Measurements from ENCODE around the gene TMBIM4. TPM values are rescaled to one million over a fixed set of nuclear protein-coding genes. Genes with fewer than 3 reads are reported as not detected.

The TMBIM4 gene
- total and polyA plus RNA-seq, 4 donors, result 100 to 161 (median 110) TPM

- Histone ChIP-seq H3K9me3 (ENCODE audit: control insufficient read depth, low read length) (no peaks in the 10 kb centered on the region), H3K36me3 (ENCODE audit: control insufficient read depth in 1 of 2, insufficient read depth in 2 of 2, low read length in 1 of 2) (no peaks in the 10 kb centered on the region), H3K27ac (ENCODE audit: low read depth in 1 of 2, low read length in 2 of 2) (peak overlapping the region in 1 of 2 donors; percentile 96), H3K27me3 (ENCODE audit: control insufficient read depth in 1 of 2, insufficient read depth in 2 of 2, low read length in 1 of 2) (no peaks in the 10 kb centered on the region), H3K4me3 (ENCODE audit: low read length in 2 of 2) (no peak overlapping the region), H3K4me1 (ENCODE audit: control insufficient read depth in 1 of 2, insufficient read depth in 2 of 2, low read length in 2 of 2) (peaks cover 0 to 1% of the 10 kb centered on the region in 2 donors)
- DNase-seq (no peak), ATAC-seq (ENCODE audit: low FRiP score) (no peak)
- WGBS, 2 donors, result 71 to 75% methylated on average over 8 of the region's 8 CpGs
- intact Hi-C loops (cut with DNase I), result loop anchor here in 1 of 2 donors (5.0 kb wide), 1 partner anchor 36 kb away; the partner anchor contains the start of gene LLPH
Observed at GRCh38 chr12:66168410-66168809, 1.4 kb downstream of the TMBIM4 start.

- no peak overlapping the region for H3K27ac ChIP-seq (ENCODE audit: low read depth in 1 of 2, low read length in 2 of 2)
- no peak overlapping the region for H3K4me3 ChIP-seq (ENCODE audit: low read length in 2 of 2)
- H3K36me3 ChIP-seq (ENCODE audit: control insufficient read depth in 1 of 2, insufficient read depth in 2 of 2, low read length in 1 of 2), result no peaks in the 10 kb centered on the region
- ATAC-seq (ENCODE audit: low FRiP score) (no peak), DNase-seq (no peak)
- H3K27me3 ChIP-seq (ENCODE audit: control insufficient read depth in 1 of 2, insufficient read depth in 2 of 2, low read length in 1 of 2), result no peaks in the 10 kb centered on the region
- H3K4me1 ChIP-seq (ENCODE audit: control insufficient read depth in 1 of 2, insufficient read depth in 2 of 2, low read length in 2 of 2), result peaks cover 0 to 1% of the 10 kb centered on the region in 2 donors
- intact Hi-C loops (cut with DNase I), result loop anchor here in 1 of 2 donors (5.0 kb wide), 1 partner anchor 34 kb away; the partner anchor contains the start of gene LLPH
- H3K9me3 ChIP-seq (ENCODE audit: control insufficient read depth, low read length), result no peaks in the 10 kb centered on the region
- 93 to 97% methylated on average over 2 of the region's 2 CpGs for WGBS, 2 donors
Observed at GRCh38 chr12:66166561-66166960, 3.2 kb downstream of the TMBIM4 start.

- no peaks in the 10 kb centered on the region for H3K36me3 ChIP-seq (ENCODE audit: control insufficient read depth in 1 of 2, insufficient read depth in 2 of 2, low read length in 1 of 2)
- peaks cover 0 to 1% of the 10 kb centered on the region in 2 donors for H3K4me1 ChIP-seq (ENCODE audit: control insufficient read depth in 1 of 2, insufficient read depth in 2 of 2, low read length in 2 of 2)
- H3K27me3 ChIP-seq (ENCODE audit: control insufficient read depth in 1 of 2, insufficient read depth in 2 of 2, low read length in 1 of 2), result no peaks in the 10 kb centered on the region
- no peak overlapping the region for H3K4me3 ChIP-seq (ENCODE audit: low read length in 2 of 2)
- no peak for DNase-seq
- intact Hi-C loops (cut with DNase I), result loop anchor here in 1 of 2 donors (5.0 kb wide), 1 partner anchor 33 kb away; the partner anchor contains the start of gene LLPH
- H3K9me3 ChIP-seq (ENCODE audit: control insufficient read depth, low read length), result no peaks in the 10 kb centered on the region
- no peak overlapping the region for H3K27ac ChIP-seq (ENCODE audit: low read depth in 1 of 2, low read length in 2 of 2)
- ATAC-seq (ENCODE audit: low FRiP score), result no peak
- WGBS, 2 donors, result 96 to 97% methylated on average over 2 of the region's 2 CpGs
Observed at GRCh38 chr12:66165141-66165540, 4.7 kb downstream of the TMBIM4 start.

- Histone ChIP-seq H3K9me3 (ENCODE audit: control insufficient read depth, low read length) (no peaks in the 10 kb centered on the region), H3K36me3 (ENCODE audit: control insufficient read depth in 1 of 2, insufficient read depth in 2 of 2, low read length in 1 of 2) (peaks cover 0 to 3% of the 10 kb centered on the region in 2 donors), H3K27ac (ENCODE audit: low read depth in 1 of 2, low read length in 2 of 2) (no peak overlapping the region), H3K4me1 (ENCODE audit: control insufficient read depth in 1 of 2, insufficient read depth in 2 of 2, low read length in 2 of 2) (peaks cover 0 to 1% of the 10 kb centered on the region in 2 donors), H3K27me3 (ENCODE audit: control insufficient read depth in 1 of 2, insufficient read depth in 2 of 2, low read length in 1 of 2) (no peaks in the 10 kb centered on the region), H3K4me3 (ENCODE audit: low read length in 2 of 2) (no peak overlapping the region)
- WGBS, 2 donors, result 88 to 89% methylated on average over 3 of the region's 3 CpGs
- ATAC-seq (ENCODE audit: low FRiP score) (no peak), DNase-seq (no peak)
- intact Hi-C loops (cut with DNase I), result no loop called here
Observed at GRCh38 chr12:66164349-66164821, 5.4 kb downstream of the TMBIM4 start.

DNA sequence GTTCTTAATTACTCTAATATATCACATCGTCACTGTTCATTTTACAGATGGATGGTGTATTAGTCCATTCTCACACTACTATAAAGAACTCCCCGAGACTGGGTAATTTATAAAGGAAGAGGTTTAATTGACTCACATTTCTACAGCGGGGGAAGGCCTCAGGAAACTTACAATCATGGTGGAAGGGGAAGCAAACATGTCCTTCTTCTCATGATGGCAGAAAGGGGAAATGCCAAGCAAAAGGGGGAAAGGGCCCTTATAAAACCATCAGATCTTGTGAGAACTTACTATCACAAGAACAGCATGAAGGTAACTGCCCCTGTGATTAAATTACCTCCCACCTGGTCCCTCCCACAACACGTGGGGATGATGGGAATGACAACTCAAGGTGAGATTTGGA, 6.5 kb downstream of the TMBIM4 start:
- 65 to 72% methylated on average over 4 of the region's 4 CpGs for WGBS, 2 donors
- H3K27ac ChIP-seq (ENCODE audit: low read depth in 1 of 2, low read length in 2 of 2), result no peak overlapping the region
- no peak overlapping the region for H3K4me3 ChIP-seq (ENCODE audit: low read length in 2 of 2)
- no peak for ATAC-seq (ENCODE audit: low FRiP score)
- H3K27me3 ChIP-seq (ENCODE audit: control insufficient read depth in 1 of 2, insufficient read depth in 2 of 2, low read length in 1 of 2), result no peaks in the 10 kb centered on the region
- H3K36me3 ChIP-seq (ENCODE audit: control insufficient read depth in 1 of 2, insufficient read depth in 2 of 2, low read length in 1 of 2), result peaks cover 0 to 3% of the 10 kb centered on the region in 2 donors
- intact Hi-C loops (cut with DNase I), result no loop called here
- DNase-seq, result no peak
- peaks cover 0 to 1% of the 10 kb centered on the region in 2 donors for H3K4me1 ChIP-seq (ENCODE audit: control insufficient read depth in 1 of 2, insufficient read depth in 2 of 2, low read length in 2 of 2)
- peaks cover 2% of the 10 kb centered on the region for H3K9me3 ChIP-seq (ENCODE audit: control insufficient read depth, low read length)

GRCh38 chr12:66162701-66163100, 7.1 kb downstream of the TMBIM4 start:
- intact Hi-C loops (cut with DNase I), result no loop called here
- no peak for ATAC-seq (ENCODE audit: low FRiP score)
- H3K36me3 ChIP-seq (ENCODE audit: control insufficient read depth in 1 of 2, insufficient read depth in 2 of 2, low read length in 1 of 2), result peaks cover 0 to 3% of the 10 kb centered on the region in 2 donors
- DNase-seq, result no peak
- H3K27ac ChIP-seq (ENCODE audit: low read depth in 1 of 2, low read length in 2 of 2), result no peak overlapping the region
- peaks cover 0 to 1% of the 10 kb centered on the region in 2 donors for H3K4me1 ChIP-seq (ENCODE audit: control insufficient read depth in 1 of 2, insufficient read depth in 2 of 2, low read length in 2 of 2)
- H3K27me3 ChIP-seq (ENCODE audit: control insufficient read depth in 1 of 2, insufficient read depth in 2 of 2, low read length in 1 of 2), result no peaks in the 10 kb centered on the region
- H3K4me3 ChIP-seq (ENCODE audit: low read length in 2 of 2), result no peak overlapping the region
- H3K9me3 ChIP-seq (ENCODE audit: control insufficient read depth, low read length), result peaks cover 2% of the 10 kb centered on the region
- WGBS, 2 donors, result 63 to 65% methylated on average over 2 of the region's 2 CpGs

DNA sequence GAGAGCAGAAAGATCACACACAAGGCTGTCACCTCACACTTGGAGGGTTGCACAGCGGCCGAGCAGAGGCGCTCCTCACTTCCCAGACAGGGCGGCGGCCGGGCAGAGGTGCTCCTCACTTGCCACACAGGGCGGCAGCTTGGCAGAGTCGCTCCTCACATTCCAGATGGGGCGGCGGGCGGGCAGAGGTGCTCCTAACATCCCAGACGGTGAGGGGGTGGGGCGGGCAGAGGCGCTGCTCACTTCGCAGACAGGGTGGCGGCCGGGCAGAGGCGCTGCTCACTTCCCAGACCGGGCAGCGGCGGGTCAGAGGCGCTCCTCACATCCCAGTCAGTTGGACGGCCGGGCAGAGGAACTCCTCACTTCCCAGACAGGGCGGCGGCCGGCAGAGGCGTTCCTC, 9.1 kb downstream of the TMBIM4 start:
- intact Hi-C loops (cut with DNase I), result no loop called here
- Histone ChIP-seq H3K9me3 (ENCODE audit: control insufficient read depth, low read length) (peaks cover 2% of the 10 kb centered on the region), H3K36me3 (ENCODE audit: control insufficient read depth in 1 of 2, insufficient read depth in 2 of 2, low read length in 1 of 2) (peaks cover 0 to 3% of the 10 kb centered on the region in 2 donors), H3K4me3 (ENCODE audit: low read length in 2 of 2) (no peak overlapping the region), H3K27ac (ENCODE audit: low read depth in 1 of 2, low read length in 2 of 2) (no peak overlapping the region), H3K4me1 (ENCODE audit: control insufficient read depth in 1 of 2, insufficient read depth in 2 of 2, low read length in 2 of 2) (no peaks in the 10 kb centered on the region), H3K27me3 (ENCODE audit: control insufficient read depth in 1 of 2, insufficient read depth in 2 of 2, low read length in 1 of 2) (no peaks in the 10 kb centered on the region)
- WGBS, 2 donors, result 94 to 97% methylated on average over 27 to 28 of the region's 28 CpGs
- peak in 1 of 2 donors; percentile 76 for DNase-seq
- ATAC-seq (ENCODE audit: low FRiP score), result no peak

DNA sequence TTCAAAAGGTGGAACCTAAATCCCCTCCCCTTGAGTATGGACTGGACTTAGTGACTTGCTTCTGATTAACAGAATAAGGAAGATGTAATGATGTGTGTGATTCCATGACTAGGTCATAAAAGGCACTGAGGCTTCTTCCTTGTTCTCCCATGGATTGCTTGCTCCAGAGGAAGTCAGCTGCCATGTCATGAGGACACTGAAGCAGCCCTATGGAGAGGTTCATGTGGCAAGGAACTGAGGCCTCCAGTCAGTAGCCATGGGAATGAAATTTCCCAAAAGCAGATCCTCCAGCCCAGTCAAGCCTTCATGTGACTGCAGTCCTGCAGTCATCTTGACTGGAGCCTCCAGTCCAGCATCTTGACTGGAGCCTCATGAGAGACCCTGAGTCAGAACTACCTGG, 10.7 kb downstream of the TMBIM4 start:
- ATAC-seq (ENCODE audit: low FRiP score), result no peak
- peaks cover 0 to 3% of the 10 kb centered on the region in 2 donors for H3K36me3 ChIP-seq (ENCODE audit: control insufficient read depth in 1 of 2, insufficient read depth in 2 of 2, low read length in 1 of 2)
- H3K4me3 ChIP-seq (ENCODE audit: low read length in 2 of 2), result no peak overlapping the region
- peaks cover 2% of the 10 kb centered on the region for H3K9me3 ChIP-seq (ENCODE audit: control insufficient read depth, low read length)
- H3K4me1 ChIP-seq (ENCODE audit: control insufficient read depth in 1 of 2, insufficient read depth in 2 of 2, low read length in 2 of 2), result no peaks in the 10 kb centered on the region
- no peaks in the 10 kb centered on the region for H3K27me3 ChIP-seq (ENCODE audit: control insufficient read depth in 1 of 2, insufficient read depth in 2 of 2, low read length in 1 of 2)
- H3K27ac ChIP-seq (ENCODE audit: low read depth in 1 of 2, low read length in 2 of 2), result no peak overlapping the region
- intact Hi-C loops (cut with DNase I), result no loop called here
- no peak for DNase-seq

GRCh38 chr12:66156654-66157053, 13.1 kb downstream of the TMBIM4 start:
- no peaks in the 10 kb centered on the region for H3K27me3 ChIP-seq (ENCODE audit: control insufficient read depth in 1 of 2, insufficient read depth in 2 of 2, low read length in 1 of 2)
- no peak overlapping the region for H3K4me3 ChIP-seq (ENCODE audit: low read length in 2 of 2)
- H3K27ac ChIP-seq (ENCODE audit: low read depth in 1 of 2, low read length in 2 of 2), result no peak overlapping the region
- peaks cover 2% of the 10 kb centered on the region for H3K9me3 ChIP-seq (ENCODE audit: control insufficient read depth, low read length)
- H3K4me1 ChIP-seq (ENCODE audit: control insufficient read depth in 1 of 2, insufficient read depth in 2 of 2, low read length in 2 of 2), result no peaks in the 10 kb centered on the region
- intact Hi-C loops (cut with DNase I), result no loop called here
- 97 to 98% methylated on average over 2 of the region's 2 CpGs for WGBS, 2 donors
- ATAC-seq (ENCODE audit: low FRiP score) (no peak), DNase-seq (no peak)
- H3K36me3 ChIP-seq (ENCODE audit: control insufficient read depth in 1 of 2, insufficient read depth in 2 of 2, low read length in 1 of 2), result peaks cover 0 to 3% of the 10 kb centered on the region in 2 donors
